ENCODE measurements around the gene TRIM68. TPM values are rescaled to one million over a fixed set of nuclear protein-coding genes. Genes with fewer than 3 reads are reported as not detected.

The TRIM68 gene, protein sequence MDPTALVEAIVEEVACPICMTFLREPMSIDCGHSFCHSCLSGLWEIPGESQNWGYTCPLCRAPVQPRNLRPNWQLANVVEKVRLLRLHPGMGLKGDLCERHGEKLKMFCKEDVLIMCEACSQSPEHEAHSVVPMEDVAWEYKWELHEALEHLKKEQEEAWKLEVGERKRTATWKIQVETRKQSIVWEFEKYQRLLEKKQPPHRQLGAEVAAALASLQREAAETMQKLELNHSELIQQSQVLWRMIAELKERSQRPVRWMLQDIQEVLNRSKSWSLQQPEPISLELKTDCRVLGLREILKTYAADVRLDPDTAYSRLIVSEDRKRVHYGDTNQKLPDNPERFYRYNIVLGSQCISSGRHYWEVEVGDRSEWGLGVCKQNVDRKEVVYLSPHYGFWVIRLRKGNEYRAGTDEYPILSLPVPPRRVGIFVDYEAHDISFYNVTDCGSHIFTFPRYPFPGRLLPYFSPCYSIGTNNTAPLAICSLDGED
- total RNA-seq: 9.3 and 12.1 TPM in 2 replicates

DNA sequence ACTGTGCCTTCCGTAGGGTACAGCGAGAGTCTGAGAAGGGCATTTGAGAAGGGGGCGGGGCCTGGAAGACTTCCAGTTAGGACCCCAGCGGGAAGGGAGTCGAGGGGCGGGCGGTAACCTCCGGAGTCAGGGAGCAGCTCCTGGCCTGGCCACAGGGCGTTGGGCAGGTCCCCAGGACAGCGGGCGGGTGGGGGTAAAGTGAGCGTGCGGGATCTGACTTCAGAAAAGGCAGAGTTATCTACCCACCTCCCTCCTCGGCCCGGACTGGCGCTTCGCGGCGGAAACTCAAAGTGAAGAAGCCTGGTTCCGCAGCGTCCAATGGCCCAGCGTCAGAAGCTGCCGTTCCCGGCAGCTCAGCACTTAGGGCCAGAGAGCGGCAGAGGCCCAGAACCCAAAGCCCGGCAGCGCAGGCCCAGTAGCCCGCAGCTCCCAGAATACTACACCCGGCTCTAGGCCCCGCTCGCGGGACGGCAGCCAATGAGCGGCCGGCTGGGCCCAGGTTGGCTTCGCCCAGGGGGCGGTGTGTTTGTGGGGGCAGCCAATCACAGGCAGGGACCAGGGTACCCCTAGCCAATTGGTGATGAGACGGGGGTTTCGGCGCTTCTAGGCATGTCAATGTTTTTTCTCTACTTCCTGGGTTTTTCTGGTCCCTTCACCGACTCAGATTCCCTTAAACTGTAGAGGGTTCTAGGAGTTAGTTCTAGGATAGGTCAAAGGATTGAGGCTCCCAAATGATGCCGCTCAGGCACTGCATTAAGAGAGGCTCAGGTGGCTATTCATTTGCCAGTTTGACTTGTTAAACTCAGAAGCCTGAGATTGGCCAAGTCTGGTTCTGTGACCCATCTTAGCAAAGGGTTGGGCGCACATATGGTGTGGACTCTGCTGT, at the start of gene TRIM68:
TSS of gene TRIM68 (minus strand) at position 451 of the 886 bp plus-strand sequence. CDS start 2,727 bp downstream, outside the sequence.
- DNase-seq (ENCODE audit: low read depth): peak; percentile 95
- peak within 1 kb of the TSS; percentile 78 for H3K4me3 ChIP-seq (ENCODE audit: low read depth, low read length)
- TF ChIP-seq, protein P1, sequence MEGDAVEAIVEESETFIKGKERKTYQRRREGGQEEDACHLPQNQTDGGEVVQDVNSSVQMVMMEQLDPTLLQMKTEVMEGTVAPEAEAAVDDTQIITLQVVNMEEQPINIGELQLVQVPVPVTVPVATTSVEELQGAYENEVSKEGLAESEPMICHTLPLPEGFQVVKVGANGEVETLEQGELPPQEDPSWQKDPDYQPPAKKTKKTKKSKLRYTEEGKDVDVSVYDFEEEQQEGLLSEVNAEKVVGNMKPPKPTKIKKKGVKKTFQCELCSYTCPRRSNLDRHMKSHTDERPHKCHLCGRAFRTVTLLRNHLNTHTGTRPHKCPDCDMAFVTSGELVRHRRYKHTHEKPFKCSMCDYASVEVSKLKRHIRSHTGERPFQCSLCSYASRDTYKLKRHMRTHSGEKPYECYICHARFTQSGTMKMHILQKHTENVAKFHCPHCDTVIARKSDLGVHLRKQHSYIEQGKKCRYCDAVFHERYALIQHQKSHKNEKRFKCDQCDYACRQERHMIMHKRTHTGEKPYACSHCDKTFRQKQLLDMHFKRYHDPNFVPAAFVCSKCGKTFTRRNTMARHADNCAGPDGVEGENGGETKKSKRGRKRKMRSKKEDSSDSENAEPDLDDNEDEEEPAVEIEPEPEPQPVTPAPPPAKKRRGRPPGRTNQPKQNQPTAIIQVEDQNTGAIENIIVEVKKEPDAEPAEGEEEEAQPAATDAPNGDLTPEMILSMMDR (IDR thresholded peaks at IDR 0.05; ENCODE audit: insufficient read depth, low read depth, low read length): no peak

DNA sequence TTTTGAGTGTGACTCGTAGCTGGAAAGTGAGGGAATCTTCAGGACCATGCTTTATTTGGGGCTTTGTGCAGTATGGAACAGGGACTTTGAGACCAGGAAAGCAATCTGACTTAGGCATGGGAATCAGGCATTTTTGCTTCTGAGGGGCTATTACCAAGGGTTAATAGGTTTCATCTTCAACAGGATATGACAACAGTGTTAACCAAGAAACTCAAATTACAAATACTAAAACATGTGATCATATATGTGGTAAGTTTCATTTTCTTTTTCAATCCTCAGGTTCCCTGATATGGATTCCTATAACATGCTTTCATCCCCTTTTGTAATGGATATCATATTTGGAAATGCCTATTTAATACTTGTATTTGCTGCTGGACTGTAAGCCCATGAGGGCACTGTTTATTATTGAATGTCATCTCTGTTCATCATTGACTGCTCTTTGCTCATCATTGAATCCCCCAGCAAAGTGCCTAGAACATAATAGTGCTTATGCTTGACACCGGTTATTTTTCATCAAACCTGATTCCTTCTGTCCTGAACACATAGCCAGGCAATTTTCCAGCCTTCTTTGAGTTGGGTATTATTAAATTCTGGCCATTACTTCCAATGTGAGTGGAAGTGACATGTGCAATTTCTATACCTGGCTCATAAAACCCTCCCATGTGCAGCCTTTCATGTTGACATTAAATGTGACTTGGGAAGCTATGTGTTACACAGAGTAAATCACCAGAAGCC, 46.8 kb upstream of the TRIM68 start:
- no peak overlapping the region for H3K4me3 ChIP-seq (ENCODE audit: low read depth, low read length)
- DNase-seq (ENCODE audit: low read depth): no peak
- TF ChIP-seq, protein P1 (IDR thresholded peaks at IDR 0.05; ENCODE audit: insufficient read depth, low read depth, low read length): no peak

DNA sequence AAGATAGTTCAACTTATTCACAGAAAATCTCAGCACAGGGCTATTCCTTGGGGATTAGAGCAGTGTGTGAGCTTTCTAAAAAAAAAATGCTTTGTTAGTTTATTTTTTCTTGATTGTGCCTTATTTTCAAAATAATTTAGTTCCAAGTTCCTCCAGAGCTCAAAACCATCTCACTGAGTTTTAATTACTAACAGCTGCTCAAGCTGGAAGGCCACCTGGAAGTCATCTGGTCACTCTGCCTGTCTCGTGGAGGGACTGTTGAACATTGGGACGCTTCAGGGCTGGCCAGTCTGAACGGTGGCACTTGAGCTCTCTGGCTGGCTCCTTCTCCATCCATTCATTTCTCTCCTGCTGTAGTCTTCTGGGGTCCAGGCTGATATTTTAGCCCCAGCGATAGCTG, 39.7 kb upstream of the TRIM68 start:
- TF ChIP-seq, protein P1 (IDR thresholded peaks at IDR 0.05; ENCODE audit: insufficient read depth, low read depth, low read length): no peak
- peak; percentile 3 for DNase-seq (ENCODE audit: low read depth)
- no peak overlapping the region for H3K4me3 ChIP-seq (ENCODE audit: low read depth, low read length)

DNA sequence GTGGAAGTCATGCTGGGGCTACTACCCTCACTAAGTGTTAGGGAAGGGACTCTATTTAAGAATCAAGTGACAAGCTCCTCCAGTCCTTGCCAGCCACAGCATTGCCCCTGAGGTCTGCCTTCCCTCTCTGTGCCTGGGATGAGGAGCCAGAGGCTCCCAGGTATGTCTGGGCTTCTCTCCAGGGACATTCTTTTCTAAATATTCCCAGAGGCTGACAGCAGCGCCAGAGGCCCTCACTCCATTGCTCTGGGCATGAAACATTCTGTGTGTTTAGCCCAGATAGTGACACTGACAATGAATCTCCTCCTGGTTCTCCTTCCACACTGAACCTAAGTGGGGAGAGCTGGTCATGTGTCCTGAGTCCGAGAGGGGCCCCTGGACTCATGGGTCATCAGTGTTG, 37.9 kb upstream of the TRIM68 start:
- TF ChIP-seq, protein P1 (IDR thresholded peaks at IDR 0.05; ENCODE audit: insufficient read depth, low read depth, low read length): no peak
- H3K4me3 ChIP-seq (ENCODE audit: low read depth, low read length): no peak overlapping the region
- no peak for DNase-seq (ENCODE audit: low read depth)

DNA sequence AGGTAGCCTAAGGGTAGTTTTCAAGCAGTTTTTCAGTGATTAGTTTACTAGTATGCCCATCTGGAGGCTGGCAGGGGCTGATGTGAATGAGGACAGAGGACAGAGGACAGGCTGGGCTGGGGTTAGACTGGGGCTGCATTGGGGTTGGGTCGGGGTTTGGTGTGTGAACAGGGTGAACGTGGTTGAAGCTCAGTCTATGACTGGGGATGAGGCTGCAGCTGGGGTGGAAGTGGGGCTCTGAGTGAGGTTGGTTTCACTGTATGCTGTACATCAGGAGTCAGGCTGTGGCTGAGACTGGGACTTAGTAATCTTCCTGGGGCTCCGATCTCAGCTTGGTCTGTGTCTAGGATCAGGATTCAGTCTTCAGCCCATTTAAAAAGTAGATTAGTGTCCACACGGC, 36.2 kb upstream of the TRIM68 start:
- TF ChIP-seq, protein P1 (IDR thresholded peaks at IDR 0.05; ENCODE audit: insufficient read depth, low read depth, low read length): no peak
- no peak for DNase-seq (ENCODE audit: low read depth)
- no peak overlapping the region for H3K4me3 ChIP-seq (ENCODE audit: low read depth, low read length)

DNA sequence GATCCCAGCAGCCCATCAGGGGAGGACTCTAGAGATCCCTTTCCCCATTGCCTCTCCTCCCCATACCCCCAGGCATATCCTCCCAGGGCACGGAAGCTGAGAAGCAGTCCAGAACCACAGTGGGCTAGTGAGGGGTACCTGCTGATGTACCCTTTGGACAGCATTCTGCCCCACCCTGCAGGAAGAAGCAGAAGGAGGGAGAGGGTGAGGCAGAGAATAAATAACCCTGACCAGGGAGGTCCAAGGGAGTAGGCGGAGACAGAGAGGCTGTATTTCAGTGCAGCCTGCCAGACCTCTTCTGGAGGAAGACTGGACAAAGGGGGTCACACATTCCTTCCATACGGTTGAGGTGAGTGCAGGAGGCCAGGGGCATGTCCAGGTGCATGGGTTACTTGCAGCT, 35.7 kb upstream of the TRIM68 start, which contains the start of gene OR51E1:
TSS of gene OR51E1 (plus strand) at position 301 of the 400 bp plus-strand sequence. CDS start 8,545 bp downstream, outside the sequence.
- no peak within 1 kb of the TSS for H3K4me3 ChIP-seq (ENCODE audit: low read depth, low read length)
- TF ChIP-seq, protein P1 (IDR thresholded peaks at IDR 0.05; ENCODE audit: insufficient read depth, low read depth, low read length): no peak
- DNase-seq (ENCODE audit: low read depth): no peak

All from fibroblast of villous mesenchyme (primary cell).